Heart right ventricle (tissue), 16 donors: Measurements from ENCODE around the gene IL22RA1. TPM values are rescaled to one million over a fixed set of nuclear protein-coding genes. Genes with fewer than 3 reads are reported as not detected.

Source experiments
- ATAC-seq, 8 donors: fragments of 200-7000 bp; cut with Tn5 transposase; one replicate each; pipeline ENCODE4 v1.9.1; 2020; ENCODE audit warnings: mild to moderate bottlenecking in 8 of 8, moderate library complexity in 8 of 8, moderate number of reproducible peaks in 1 of 8
- DNase-seq, 2 donors: peaks; one replicate each; pipeline ENCODE4 v3.0.0-alpha.2; 2020
- H3K27ac ChIP-seq, 10 donors: fragments of 200-600 bp; sonication (generic) in 2 of 10; one replicate each; pipeline versions ENCODE4 v1.5.0 to v1.8.0; 2020 to 2022; ENCODE audit warnings: mild to moderate bottlenecking in 3 of 10
- H3K27me3 ChIP-seq, 7 donors: fragments of 200-600 bp; one replicate each; pipeline ENCODE4 v1.8.0; 2021 to 2022; ENCODE audit warnings: mild to moderate bottlenecking in 2 of 7
- H3K36me3 ChIP-seq, 9 donors: fragments of 200-600 bp; sonication (generic) in 1 of 9; one replicate each; pipeline versions ENCODE4 v1.5.0 to v1.8.0; 2020 to 2022; ENCODE audit warnings: mild to moderate bottlenecking in 2 of 9
- H3K4me1 ChIP-seq, 9 donors: fragments of 200-600 bp; sonication (generic) in 1 of 9; one replicate each; pipeline versions ENCODE4 v1.5.0 to v1.8.0; 2020 to 2022; ENCODE audit warnings: mild to moderate bottlenecking in 4 of 9
- H3K4me3 ChIP-seq, 10 donors: fragments of 200-600 bp; sonication (generic) in 2 of 10; one replicate each; pipeline versions ENCODE4 v1.5.0 to v1.8.0; 2020 to 2022; ENCODE audit warnings: mild to moderate bottlenecking in 7 of 10, moderate library complexity in 2 of 10
- H3K9me3 ChIP-seq, 11 donors: fragments of 200-600 bp in 10 of 11; sonication (generic) in 2 of 11; one replicate each; pipeline versions ENCODE4 v1.5.0 to v1.8.0; 2013 to 2022; ENCODE audit warnings: mild to moderate bottlenecking in 2 of 11, control low read depth in 1 of 11, moderate library complexity in 1 of 11
- WGBS, 2 donors: extraction: QIAGEN DNeasy Blood & Tissue Kit; methylation state at CpG; one replicate each; pipeline ENCODE4 v1.1.7; 2013; ENCODE audit warnings: inconsistent platforms in 1 of 2; 5-methylcytosine and 5-hydroxymethylcytosine counted together
- intact Hi-C, 10 donors: fragments of 100-400 bp; cut with DNase I; formaldehyde crosslinking; loops; one replicate each; pipeline versions ENCODE4 v1.11.1 to v1.14.2; 2022
- polyA plus RNA-seq, 2 donors: library from polyadenylated mRNA; stranded (reverse); fragments of 200-250 nt; gene quantifications; one replicate each; pipeline ENCODE4 v1.2.3, GENCODE V29; 2013
- total RNA-seq, 10 donors: library from RNA; stranded (reverse); fragmentation: NEBNext Ultra II Directional in 3 of 10; extraction: Animal tissue kit (Norgen Biotek cat#: 25700) in 3 of 10; gene quantifications; one replicate each; pipeline versions ENCODE4 v1.2.1 to v1.2.4, GENCODE V29; 2021 to 2023
- TF ChIP-seq, protein P1 (sequence below), 9 donors: fragments of 200-600 bp; sonication (generic) in 2 of 9; IDR thresholded peaks; one replicate each; pipeline versions ENCODE4 v1.5.0 to v1.8.0; 2021 to 2022; ENCODE audit warnings: antibody characterized with exemption in 9 of 9, mild to moderate bottlenecking in 5 of 9, moderate library complexity in 1 of 9
- donor health status: Arrhythmogenic right ventricular cardiomyopathy.
- donor health status: ischemic (EF 13 %, LVEDD 7.1; RV severe dilation, severe dysfunction).
- donor health status: healthy with polysubstance abuse.
- donor health status: DM: no; HTN: yes; CAD: no.
- donor health status: DM: no; HTN: no; CAD: no.
- donor health status: ischemic (EF 25% LVEDD 6.9; RV normal size, moderate dysfunction).
- donor health status: ischemic (EF 25% LVEDD 5.7; RV mildly dilated, moderate dysfunction).
- donor health status: healthy.
- donor health status: DM: yes; HTN: yes; CAD: no.
- donor health status: Ischemic cardiomyopathy.
- donor health status: ischemic (EF 35%, LVEDD 5.7; RV mildly dilated, moderate dysfunction).
- donor health status: nonischemic (EF 11% LVEDD 7.7; RV severe dilation, severe dysfunction).
- donor health status: DM: yes; HTN: yes; CAD: no.
- donor health status: PGD.
- donor health status: ischemic (EF 29% LVEDD 5.4; RV normal size, mild dysfunction).
- donor health status: nonischemic (EF 23%, LVEDD 6.1; RV moderate dilation, normal function).

Gene IL22RA1
- total and polyA plus RNA-seq, 12 donors: 0.07 to 1.6 (median 0.29) TPM; not detected in 1

- TF ChIP-seq, protein P1, sequence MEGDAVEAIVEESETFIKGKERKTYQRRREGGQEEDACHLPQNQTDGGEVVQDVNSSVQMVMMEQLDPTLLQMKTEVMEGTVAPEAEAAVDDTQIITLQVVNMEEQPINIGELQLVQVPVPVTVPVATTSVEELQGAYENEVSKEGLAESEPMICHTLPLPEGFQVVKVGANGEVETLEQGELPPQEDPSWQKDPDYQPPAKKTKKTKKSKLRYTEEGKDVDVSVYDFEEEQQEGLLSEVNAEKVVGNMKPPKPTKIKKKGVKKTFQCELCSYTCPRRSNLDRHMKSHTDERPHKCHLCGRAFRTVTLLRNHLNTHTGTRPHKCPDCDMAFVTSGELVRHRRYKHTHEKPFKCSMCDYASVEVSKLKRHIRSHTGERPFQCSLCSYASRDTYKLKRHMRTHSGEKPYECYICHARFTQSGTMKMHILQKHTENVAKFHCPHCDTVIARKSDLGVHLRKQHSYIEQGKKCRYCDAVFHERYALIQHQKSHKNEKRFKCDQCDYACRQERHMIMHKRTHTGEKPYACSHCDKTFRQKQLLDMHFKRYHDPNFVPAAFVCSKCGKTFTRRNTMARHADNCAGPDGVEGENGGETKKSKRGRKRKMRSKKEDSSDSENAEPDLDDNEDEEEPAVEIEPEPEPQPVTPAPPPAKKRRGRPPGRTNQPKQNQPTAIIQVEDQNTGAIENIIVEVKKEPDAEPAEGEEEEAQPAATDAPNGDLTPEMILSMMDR (IDR thresholded peaks at IDR 0.05): no peak
- peak overlapping the region in 6 of 10 donors; percentile 77 to 90 (median 83) for H3K27ac ChIP-seq
- H3K4me1 ChIP-seq: peaks cover 0 to 65% (median 25%) of the 10 kb centered on the region in 9 donors
- 74 to 79% methylated on average over 5 of the region's 5 CpGs for WGBS, 2 donors
- H3K36me3 ChIP-seq: peaks cover 0 to 54% (median 0%) of the 10 kb centered on the region in 9 donors
- intact Hi-C loops: no loop called here
- ATAC-seq (no peak), DNase-seq (no peak)
- no peaks in the 10 kb centered on the region for H3K27me3 ChIP-seq
- no peaks in the 10 kb centered on the region for H3K9me3 ChIP-seq
- no peak overlapping the region for H3K4me3 ChIP-seq
These were observed 48.4 kb downstream of the IL22RA1 start for GRCh38 chr1:24094554-24094953.

DNA sequence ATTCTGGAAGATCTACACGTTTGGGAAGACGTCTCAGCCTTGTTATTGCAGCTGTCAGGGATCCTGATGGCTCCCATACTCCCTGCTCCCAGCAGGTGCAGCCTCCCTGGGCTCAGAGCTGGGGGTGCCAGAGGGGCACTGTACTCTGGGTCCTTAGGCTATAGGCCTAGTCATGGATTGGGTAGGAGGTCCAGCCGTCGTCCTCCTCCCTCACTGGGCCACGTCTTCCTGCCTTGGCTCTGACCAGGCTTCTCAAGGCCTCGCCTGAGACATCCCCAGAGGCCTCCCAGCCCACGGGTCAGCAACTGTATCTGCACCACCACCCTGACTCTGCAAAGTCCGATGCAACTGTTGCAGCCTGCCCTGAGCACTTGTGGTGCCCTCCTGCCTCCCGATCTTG, 49.2 kb downstream of the IL22RA1 start:
- WGBS, 2 donors: 49 to 64% methylated on average over 9 of the region's 9 CpGs
- intact Hi-C loops: no loop called here

GRCh38 chr1:24092979-24093378, 50.0 kb downstream of the IL22RA1 start:
- Histone ChIP-seq H3K9me3 (no peaks in the 10 kb centered on the region), H3K4me1 (peaks cover 0 to 50% (median 18%) of the 10 kb centered on the region in 9 donors), H3K4me3 (no peak overlapping the region), H3K27ac (peak overlapping the region in 1 of 10 donors; percentile 7), H3K27me3 (no peaks in the 10 kb centered on the region), H3K36me3 (peaks cover 0 to 66% (median 0%) of the 10 kb centered on the region in 9 donors)
- TF ChIP-seq, protein P1 (IDR thresholded peaks at IDR 0.05): no peak
- WGBS, 2 donors: 93 to 97% methylated on average over 9 of the region's 9 CpGs
- ATAC-seq (no peak), DNase-seq (no peak)
- intact Hi-C loops: no loop called here

More for the DNA sequence above, 49.2 kb downstream of the IL22RA1 start:
- Histone ChIP-seq H3K27ac (no peak overlapping the region), H3K4me1 (peaks cover 0 to 57% (median 22%) of the 10 kb centered on the region in 9 donors), H3K27me3 (no peaks in the 10 kb centered on the region), H3K4me3 (no peak overlapping the region), H3K36me3 (peaks cover 0 to 62% (median 0%) of the 10 kb centered on the region in 9 donors), H3K9me3 (no peaks in the 10 kb centered on the region)
- TF ChIP-seq, protein P1 (IDR thresholded peaks at IDR 0.05): no peak
- no peak for ATAC-seq
- DNase-seq: no peak

GRCh38 chr1:24091971-24092482, 50.9 kb downstream of the IL22RA1 start:
- 86 to 87% methylated on average over 13 of the region's 13 CpGs for WGBS, 2 donors
- no peak overlapping the region for H3K4me3 ChIP-seq
- intact Hi-C loops: no loop called here
- H3K4me1 ChIP-seq: peaks cover 0 to 41% (median 14%) of the 10 kb centered on the region in 9 donors
- DNase-seq (no peak), ATAC-seq (no peak)
- H3K9me3 ChIP-seq: no peaks in the 10 kb centered on the region
- TF ChIP-seq, protein P1 (IDR thresholded peaks at IDR 0.05): no peak
- peak overlapping the region in 1 of 10 donors; percentile 34 for H3K27ac ChIP-seq
- H3K27me3 ChIP-seq: no peaks in the 10 kb centered on the region
- H3K36me3 ChIP-seq: peaks cover 0 to 70% (median 3%) of the 10 kb centered on the region in 9 donors
